ENCODE results near the gene MDFI.
A peak's percentile ranks its signal among the peaks of the same experiment; 100 is the strongest.

The MDFI gene

GRCh38 chr6:41685641-41686380 lies 47.5 kb downstream of the MDFI start:
- DNase-seq: no peak

GRCh38 chr6:41687501-41688175 lies 49.4 kb downstream of the MDFI start:
- DNase-seq: no peak

- no peak for DNase-seq
Measured at GRCh38 chr6:41688256-41688965, 50.1 kb downstream of the MDFI start.

- no peak for DNase-seq
Measured at GRCh38 chr6:41689171-41690008, 51.1 kb downstream of the MDFI start.

GRCh38 chr6:41690541-41691330 lies 52.5 kb downstream of the MDFI start:
- DNase-seq: no peak

GRCh38 chr6:41691426-41692079 lies 53.3 kb downstream of the MDFI start:
- DNase-seq: no peak

- DNase-seq: no peak
Measured at GRCh38 chr6:41692080-41692675, 53.9 kb downstream of the MDFI start.

GRCh38 chr6:41692730-41693129 lies 54.5 kb downstream of the MDFI start:
- DNase-seq: no peak

GRCh38 chr6:41693281-41694240 lies 55.3 kb downstream of the MDFI start:
- no peak for DNase-seq

- no peak for DNase-seq
Measured at GRCh38 chr6:41694815-41695526, 56.7 kb downstream of the MDFI start.

GRCh38 chr6:41695825-41696224 lies 57.6 kb downstream of the MDFI start:
- no peak for DNase-seq

GRCh38 chr6:41696788-41697187 lies 58.5 kb downstream of the MDFI start:
- DNase-seq: no peak

GRCh38 chr6:41697861-41698781 lies 59.9 kb downstream of the MDFI start:
- no peak for DNase-seq

GRCh38 chr6:41699063-41699462 lies 60.8 kb downstream of the MDFI start:
- no peak for DNase-seq

GRCh38 chr6:41700463-41701347 lies 62.4 kb downstream of the MDFI start:
- peak; percentile 36 for DNase-seq

- DNase-seq: no peak
Measured at GRCh38 chr6:41702089-41702745, 63.9 kb downstream of the MDFI start.
